GM12878 (cell line): Measurements from ENCODE around the gene OR2T27. TPM values are rescaled to one million over a fixed set of nuclear protein-coding genes. Genes with fewer than 3 reads are reported as not detected.
"Not testable (repeated sequence)": the region's sequence is repeated elsewhere in the genome, so short reads cannot be mapped to it uniquely, and the experiment has no call there.

Experiments used
- ATAC-seq: fragments of 200-7000 bp; cut with Tn5 transposase; 3 replicates; pipeline ENCODE4 v1.9.1; 2020; ENCODE audit warnings: mild to moderate bottlenecking, moderate library complexity
- BruUV-seq: library from RNA; stranded (reverse); fragments of 400-500 nt; replicated peaks from 2 replicates; lab custom pipeline; 2021; lab: Mats Ljungman, UMichigan
- CTCF ChIA-PET: fragments of 300-600 bp; sonication (Branson Sonifier 250); formaldehyde crosslinking; extraction: SDS; loops from one replicate; lab custom pipeline; 2021; ENCODE audit warnings: inconsistent platforms; lab: Yijun Ruan, JAX
- POLR2A ChIA-PET: fragments of 350-600 bp; formaldehyde crosslinking; extraction: SDS; loops from one replicate; lab custom pipeline; 2021; ENCODE audit warnings: inconsistent platforms; lab: Charles Lee
- RAD21 ChIA-PET: fragments of 300-600 bp; sonication (Branson Sonifier 250); formaldehyde crosslinking; loops from one replicate; lab custom pipeline; 2023; ENCODE audit warnings: antibody characterized with exemption; ENCODE audit not compliant: unreplicated experiment; lab: Charles Lee
- SMC1A ChIA-PET: fragments of 300-600 bp; sonication (Branson Sonifier 250); formaldehyde crosslinking; loops from one replicate; lab custom pipeline; 2023; ENCODE audit not compliant: unreplicated experiment, uncharacterized antibody; lab: Charles Lee
- DNase-seq: peaks from one replicate; pipeline ENCODE4 v3.0.0-alpha.2; 2011; ENCODE audit warnings: low read depth, low spot score
- FAIRE-seq: peaks from 3 replicates; lab custom pipeline; 2011; peaks lifted over from hg19 to GRCh38; lab: Jason Lieb, UNC
- H2AFZ ChIP-seq: 2 replicates; pipeline ENCODE4 v1.6.0; 2011; ENCODE audit warnings: low read depth, low read length, control low read depth; ENCODE audit not compliant: control insufficient read depth
- H3K27ac ChIP-seq: 2 replicates; pipeline ENCODE4 v1.5.1; 2011; ENCODE audit warnings: control low read depth; ENCODE audit not compliant: control insufficient read depth, insufficient read depth
- H3K27me3 ChIP-seq, 2 experiments: replicated peaks in 1 of 2; 2 replicates each; pipeline versions ENCODE4 v1.6.0 to v1.6.1; 2011; ENCODE audit warnings: low read length in 1 of 2; ENCODE audit not compliant: control insufficient read depth in 2 of 2, insufficient read depth in 2 of 2
- H3K36me3 ChIP-seq, 2 experiments: 2 replicates each; pipeline ENCODE4 v1.5.1; 2011; ENCODE audit warnings: low read length in 1 of 2; ENCODE audit not compliant: control insufficient read depth in 2 of 2, insufficient read depth in 2 of 2
- H3K4me1 ChIP-seq: 2 replicates; pipeline ENCODE4 v1.6.1; 2011; ENCODE audit warnings: mild to moderate bottlenecking, low read length, moderate library complexity, mixed read lengths; ENCODE audit not compliant: control insufficient read depth, insufficient read depth
- H3K4me2 ChIP-seq: 2 replicates; pipeline ENCODE4 v1.6.0; 2011; ENCODE audit warnings: control low read depth; ENCODE audit not compliant: control insufficient read depth, insufficient read depth
- H3K4me3 ChIP-seq: fragments of 200-600 bp; sonication (generic); 2 replicates; pipeline ENCODE4 v1.5.1; 2016
- H3K79me2 ChIP-seq: 2 replicates; pipeline ENCODE4 v1.6.0; 2011; ENCODE audit warnings: low read length; ENCODE audit not compliant: control insufficient read depth, insufficient read depth
- H3K9ac ChIP-seq: 2 replicates; pipeline ENCODE4 v1.8.0; 2011; ENCODE audit warnings: low read length, control low read depth, mixed read lengths; ENCODE audit not compliant: control insufficient read depth, insufficient read depth
- H3K9me3 ChIP-seq: replicated peaks from 3 replicates; pipeline ENCODE4 v1.5.1; 2011; ENCODE audit warnings: mild to moderate bottlenecking, low read length; ENCODE audit not compliant: control insufficient read depth, insufficient read depth
- H4K20me1 ChIP-seq: 2 replicates; pipeline ENCODE4 v1.6.0; 2011; ENCODE audit not compliant: control insufficient read depth, insufficient read depth
- POLR2AphosphoS5 ChIP-seq: IDR thresholded peaks from 2 replicates; pipeline ENCODE4 v1.6.1; 2011; ENCODE audit warnings: mild to moderate bottlenecking, low read length, inconsistent platforms
- SMAD5 ChIP-seq: IDR thresholded peaks from 2 replicates; pipeline ENCODE4 v1.6.1; 2016; ENCODE audit warnings: antibody characterized with exemption, low read depth
- WGBS: methylation state at CpG from one replicate; pipeline ENCODE4 v1.1.6; 2016; ENCODE audit warnings: low lambda C conversion rate; ENCODE audit not compliant: insufficient replicate concordance, insufficient coverage; ENCODE audit errors: missing lambda C conversion rate; 5-methylcytosine and 5-hydroxymethylcytosine counted together
- in situ Hi-C: fragments of 300-500 bp; cut with MboI; formaldehyde crosslinking; loops from 9 replicates; pipeline ENCODE4 v1.14.3; 2018; ENCODE audit warnings: mixed read lengths
- intact Hi-C: fragments of 100-400 bp; cut with micrococcal nuclease; formaldehyde crosslinking; loops from one replicate; pipeline ENCODE4 v1.14.2; 2022; ENCODE audit not compliant: unreplicated experiment
- polyA plus RNA-seq, 11 experiments: library from polyadenylated mRNA; depleted of rRNA in 4 of 11; unstranded in 6 of 11; stranded (reverse) in 5 of 11; fragments of >200 nt; fragmentation: Nextera tagmentation in 4 of 11; fragmentation: Illumina TruSeq in 1 of 11; extraction: Ambion mirVana in 4 of 11; extraction: Trizol in 1 of 11; gene quantifications; 1 replicate in 1 of 11; 2 replicates in 10 of 11; pipeline versions ENCODE4 v1.2.1 to v1.2.3, GENCODE V29; 2011 to 2016; ENCODE audit warnings: inconsistent platforms in 2 of 11, missing spikeins in 2 of 11, low read depth in 1 of 11
- total RNA-seq, 4 experiments: library from RNA; depleted of rRNA in 3 of 4; stranded (reverse); fragments of >200 nt in 3 of 4; fragmentation: Illumina TruSeq in 1 of 4; extraction: Trizol in 1 of 4; gene quantifications; 2 replicates each; pipeline versions ENCODE4 v1.2.1 to v1.2.3, GENCODE V29; 2013 to 2021

The OR2T27 gene
- total and polyA plus RNA-seq, 10 of the 15 experiments (the other 5 are each of a cell fraction or from before 2014, with no cell fraction given) = 0.13 to 0.33 (median 0.22) TPM; not detected in 3

GRCh38 chr1:248642971-248643651, 12.2 kb downstream of the OR2T27 start:
- H3K4me1 ChIP-seq, H2AFZ ChIP-seq, H3K9ac ChIP-seq, RAD21 ChIA-PET, POLR2A ChIA-PET, CTCF ChIA-PET, H3K4me2 ChIP-seq, H3K27me3 ChIP-seq, H3K9me3 ChIP-seq, SMC1A ChIA-PET, H3K4me3 ChIP-seq, intact Hi-C loops, H4K20me1 ChIP-seq, FAIRE-seq, DNase-seq, BruUV-seq, in situ Hi-C loops, H3K79me2 ChIP-seq, H3K36me3 ChIP-seq, H3K27ac ChIP-seq: not testable (repeated sequence)
- peak; percentile 59 for ATAC-seq
- no CpG with 5 or more reads among the region's 4 CpGs for WGBS

GRCh38 chr1:248641583-248641982, 13.7 kb downstream of the OR2T27 start:
- BruUV-seq = TSS peak; percentile 91
- FAIRE-seq = peak; percentile 18

GRCh38 chr1:248640906-248641305, 14.4 kb downstream of the OR2T27 start:
- BruUV-seq, H2AFZ ChIP-seq, H3K4me3 ChIP-seq, H3K27ac ChIP-seq, H3K27me3 ChIP-seq, H3K36me3 ChIP-seq, POLR2A ChIA-PET, H3K4me1 ChIP-seq, CTCF ChIA-PET, in situ Hi-C loops, H3K9ac ChIP-seq, intact Hi-C loops, H3K4me2 ChIP-seq, H3K79me2 ChIP-seq, DNase-seq, RAD21 ChIA-PET, H4K20me1 ChIP-seq, H3K9me3 ChIP-seq: not testable (repeated sequence)
- FAIRE-seq = peak; percentile 7
- SMC1A ChIA-PET = interaction anchor here (0.6 kb wide), 1 partner anchor 220 kb away, joined by 3 read pairs; no protein-coding TSS in a partner anchor
- peak; percentile 49 for ATAC-seq
- no CpG with 5 or more reads among the region's 3 CpGs for WGBS

More at GRCh38 chr1:248641583-248641982, 13.7 kb downstream of the OR2T27 start:
- H3K4me2 ChIP-seq, H2AFZ ChIP-seq, DNase-seq, intact Hi-C loops, H3K4me3 ChIP-seq, in situ Hi-C loops, H3K36me3 ChIP-seq, RAD21 ChIA-PET, POLR2A ChIA-PET, H4K20me1 ChIP-seq, H3K27me3 ChIP-seq, H3K9me3 ChIP-seq, CTCF ChIA-PET, H3K4me1 ChIP-seq, H3K79me2 ChIP-seq: not testable (repeated sequence)
- H3K27ac ChIP-seq = peak overlapping the region; percentile 81
- ATAC-seq = peak; percentile 58
- SMC1A ChIA-PET = interaction anchor here (0.6 kb wide), 1 partner anchor 221 kb away, joined by 3 read pairs; no protein-coding TSS in a partner anchor
- TF ChIP-seq POLR2AphosphoS5 (peak; percentile 54; the same call in 1 of the 2 replicates), SMAD5 (0 out of 2 replicates have a peak, but pooled peaks have one; percentile 36)
- peak overlapping the region; percentile 56; the same call in 1 of the 2 replicates for H3K9ac ChIP-seq
- WGBS = 8% methylated on average over 2 of the region's 5 CpGs
